HG02884 (cell line): Measurements from ENCODE around the gene ETS1.

Experiments used
- ATAC-seq: cut with Tn5 transposase; IDR thresholded peaks from one replicate; pipeline ENCODE4 v1.9.1; 2021; ENCODE audit warnings: mild to moderate bottlenecking, moderate library complexity; ENCODE audit not compliant: unreplicated experiment

The ETS1 gene

GRCh38 chr11:128573638-128574037 lies 13.7 kb downstream of the ETS1 start:
- ATAC-seq: no peak

- ATAC-seq: no peak
These were observed 14.4 kb downstream of the ETS1 start for GRCh38 chr11:128572965-128573364.

GRCh38 chr11:128570632-128571031 lies 16.7 kb downstream of the ETS1 start:
- ATAC-seq: no peak

GRCh38 chr11:128569291-128569690 lies 18.1 kb downstream of the ETS1 start:
- ATAC-seq: no peak

GRCh38 chr11:128568166-128568778 lies 19.1 kb downstream of the ETS1 start:
- no peak for ATAC-seq

- ATAC-seq: no peak
These were observed 20.2 kb downstream of the ETS1 start for GRCh38 chr11:128567130-128567529.

GRCh38 chr11:128565881-128566280 lies 21.5 kb downstream of the ETS1 start:
- ATAC-seq: no peak

- ATAC-seq: no peak
These were observed 22.6 kb downstream of the ETS1 start for GRCh38 chr11:128564642-128565245.

- ATAC-seq: no peak
These were observed 23.3 kb downstream of the ETS1 start for GRCh38 chr11:128563942-128564641.

- ATAC-seq: no peak
These were observed 24.1 kb downstream of the ETS1 start for GRCh38 chr11:128563308-128563707.

- peak; percentile 51 for ATAC-seq
These were observed 27.8 kb downstream of the ETS1 start for GRCh38 chr11:128559496-128560103.

GRCh38 chr11:128555606-128556005 lies 31.8 kb downstream of the ETS1 start:
- no peak for ATAC-seq

- no peak for ATAC-seq
These were observed 33.5 kb downstream of the ETS1 start for GRCh38 chr11:128553662-128554362.

- ATAC-seq: peak; percentile 54
These were observed 34.3 kb downstream of the ETS1 start for GRCh38 chr11:128552783-128553661.

- ATAC-seq: peak; percentile 56
These were observed 35.6 kb downstream of the ETS1 start for GRCh38 chr11:128551611-128552335.

- no peak for ATAC-seq
These were observed 36.3 kb downstream of the ETS1 start for GRCh38 chr11:128551058-128551457.

GRCh38 chr11:128550261-128550821 lies 37.0 kb downstream of the ETS1 start:
- ATAC-seq: no peak

GRCh38 chr11:128549256-128549944 lies 38.0 kb downstream of the ETS1 start:
- ATAC-seq: no peak
